GM13977 (cell line): ENCODE data around the gene TK2.
A peak's percentile ranks its signal among the peaks of the same experiment; 100 is the strongest.

Experiments
- DNase-seq: peaks from one replicate; pipeline ENCODE4 v3.0.0; 2012; ENCODE audit warnings: low spot score
- in situ Hi-C: fragments of 300-500 bp; cut with MboI; formaldehyde crosslinking; loops from one replicate; pipeline ENCODE4 v1.12.0; 2022; ENCODE audit warnings: low sequenced_read_pairs, low pct_unique_long_range_greater_than_20kb, mixed read lengths, inconsistent platforms; ENCODE audit not compliant: unreplicated experiment
- TF ChIP-seq, protein P1 (sequence below): IDR thresholded peaks from 2 replicates; pipeline ENCODE4 v1.5.1; 2012; ENCODE audit warnings: mild to moderate bottlenecking, control low read depth; ENCODE audit not compliant: insufficient read depth; ENCODE audit errors: extremely low read depth, missing control alignments

The TK2 gene

GRCh38 chr16:66521252-66521713, 28.6 kb downstream of the TK2 start:
- TF ChIP-seq, protein P1, sequence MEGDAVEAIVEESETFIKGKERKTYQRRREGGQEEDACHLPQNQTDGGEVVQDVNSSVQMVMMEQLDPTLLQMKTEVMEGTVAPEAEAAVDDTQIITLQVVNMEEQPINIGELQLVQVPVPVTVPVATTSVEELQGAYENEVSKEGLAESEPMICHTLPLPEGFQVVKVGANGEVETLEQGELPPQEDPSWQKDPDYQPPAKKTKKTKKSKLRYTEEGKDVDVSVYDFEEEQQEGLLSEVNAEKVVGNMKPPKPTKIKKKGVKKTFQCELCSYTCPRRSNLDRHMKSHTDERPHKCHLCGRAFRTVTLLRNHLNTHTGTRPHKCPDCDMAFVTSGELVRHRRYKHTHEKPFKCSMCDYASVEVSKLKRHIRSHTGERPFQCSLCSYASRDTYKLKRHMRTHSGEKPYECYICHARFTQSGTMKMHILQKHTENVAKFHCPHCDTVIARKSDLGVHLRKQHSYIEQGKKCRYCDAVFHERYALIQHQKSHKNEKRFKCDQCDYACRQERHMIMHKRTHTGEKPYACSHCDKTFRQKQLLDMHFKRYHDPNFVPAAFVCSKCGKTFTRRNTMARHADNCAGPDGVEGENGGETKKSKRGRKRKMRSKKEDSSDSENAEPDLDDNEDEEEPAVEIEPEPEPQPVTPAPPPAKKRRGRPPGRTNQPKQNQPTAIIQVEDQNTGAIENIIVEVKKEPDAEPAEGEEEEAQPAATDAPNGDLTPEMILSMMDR = no peak
- in situ Hi-C loops = no loop called here
- DNase-seq = no peak

DNA sequence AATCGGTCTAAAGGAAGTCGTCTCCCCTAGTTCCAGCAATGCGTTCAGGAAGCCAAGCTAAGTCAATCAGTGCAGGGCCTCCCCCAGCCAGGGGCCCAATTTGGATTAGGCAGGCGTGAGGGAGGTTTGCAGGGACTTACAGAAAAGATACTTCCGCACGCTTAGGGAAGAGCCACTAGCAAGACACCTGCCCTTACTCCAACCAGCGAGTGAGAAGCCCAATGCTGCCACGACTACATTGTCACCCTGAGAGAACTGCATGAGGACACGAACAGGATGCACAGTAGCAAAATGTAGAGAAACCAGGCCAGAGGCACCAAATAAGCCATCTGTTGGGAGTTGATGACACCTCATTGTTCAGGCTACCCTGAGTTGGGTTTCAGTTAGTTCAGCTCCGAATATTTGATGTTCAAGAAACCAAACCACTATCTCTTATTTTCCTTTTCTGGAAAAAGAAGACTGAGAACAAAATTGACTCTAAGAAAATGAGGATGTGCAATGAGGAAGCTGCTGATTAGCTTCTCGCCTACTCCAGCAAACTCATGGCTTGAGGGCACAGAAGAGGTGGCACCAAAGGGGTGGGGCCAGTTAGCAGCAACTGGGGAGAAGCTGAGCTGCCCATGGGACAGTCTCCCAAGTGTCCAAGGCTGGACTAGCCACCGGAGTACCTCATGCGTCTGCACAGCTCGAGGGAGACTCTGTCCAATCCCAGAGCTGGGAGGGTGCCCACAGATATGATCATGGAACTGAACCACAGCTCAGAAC, 29.3 kb downstream of the TK2 start:
- in situ Hi-C loops = no loop called here
- DNase-seq = no peak
- TF ChIP-seq, protein P1 = no peak

- no peak for DNase-seq
- TF ChIP-seq, protein P1 = no peak
- in situ Hi-C loops = no loop called here
Observed at GRCh38 chr16:66519482-66520373, 30.2 kb downstream of the TK2 start.

GRCh38 chr16:66517586-66518263, 32.2 kb downstream of the TK2 start:
- DNase-seq = no peak
- TF ChIP-seq, protein P1 = no peak
- in situ Hi-C loops = no loop called here

GRCh38 chr16:66516808-66517585, 32.9 kb downstream of the TK2 start:
- DNase-seq = peak; percentile 95
- TF ChIP-seq, protein P1 = no peak
- in situ Hi-C loops = no loop called here

DNA sequence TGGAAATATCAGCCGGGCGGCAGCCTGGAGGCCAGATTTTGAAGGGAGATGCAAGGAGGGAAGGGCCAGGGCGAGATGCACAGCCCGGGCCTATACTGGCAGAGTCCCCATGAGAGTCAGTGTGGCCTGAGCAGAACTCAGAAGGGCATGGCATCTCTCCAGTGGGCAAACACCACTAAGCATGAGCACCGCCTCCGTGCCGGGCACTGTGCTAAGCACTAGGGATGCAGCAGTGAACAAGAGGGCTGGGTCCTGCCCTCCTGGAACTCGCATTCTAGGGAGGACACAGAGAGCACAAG, 33.5 kb downstream of the TK2 start:
- DNase-seq = peak; percentile 31
- in situ Hi-C loops = no loop called here
- TF ChIP-seq, protein P1 = no peak
